ENCODE data around the gene SLC6A18.

DNA sequence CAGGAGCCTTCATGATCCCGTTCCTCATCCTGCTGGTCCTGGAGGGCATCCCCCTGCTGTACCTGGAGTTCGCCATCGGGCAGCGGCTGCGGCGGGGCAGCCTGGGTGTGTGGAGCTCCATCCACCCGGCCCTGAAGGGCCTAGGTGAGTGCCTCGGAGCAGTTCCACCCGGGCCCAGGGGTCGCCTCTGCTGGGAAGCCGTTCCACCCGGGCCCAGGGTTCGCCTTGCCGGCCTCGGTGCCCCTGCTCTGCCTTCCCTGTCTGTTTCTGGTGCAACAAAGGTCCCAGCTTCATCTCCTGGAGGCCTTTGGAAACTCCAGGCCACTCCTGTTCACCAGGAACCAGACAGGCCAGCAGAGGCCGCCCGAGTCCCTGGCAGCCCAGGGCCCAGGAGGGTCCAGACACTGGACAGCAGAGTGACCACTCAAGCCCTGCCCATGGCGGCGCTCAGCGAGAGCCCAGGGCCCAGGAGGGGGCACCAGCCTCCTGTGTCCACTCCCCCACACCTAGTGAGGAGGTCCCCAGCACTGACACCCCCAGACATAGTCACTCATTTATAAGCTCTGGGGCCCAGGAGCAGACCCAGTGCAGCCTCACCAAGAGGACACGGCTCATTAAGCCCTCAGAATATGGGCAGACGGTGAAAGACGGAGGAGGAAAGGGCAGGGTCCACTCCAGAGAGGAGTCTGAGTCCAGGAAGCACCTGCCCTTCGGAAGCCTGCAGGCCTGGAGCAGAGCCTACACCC, 16.3 kb upstream of the SLC6A18 start:
- TF ChIP-seq, protein P1, sequence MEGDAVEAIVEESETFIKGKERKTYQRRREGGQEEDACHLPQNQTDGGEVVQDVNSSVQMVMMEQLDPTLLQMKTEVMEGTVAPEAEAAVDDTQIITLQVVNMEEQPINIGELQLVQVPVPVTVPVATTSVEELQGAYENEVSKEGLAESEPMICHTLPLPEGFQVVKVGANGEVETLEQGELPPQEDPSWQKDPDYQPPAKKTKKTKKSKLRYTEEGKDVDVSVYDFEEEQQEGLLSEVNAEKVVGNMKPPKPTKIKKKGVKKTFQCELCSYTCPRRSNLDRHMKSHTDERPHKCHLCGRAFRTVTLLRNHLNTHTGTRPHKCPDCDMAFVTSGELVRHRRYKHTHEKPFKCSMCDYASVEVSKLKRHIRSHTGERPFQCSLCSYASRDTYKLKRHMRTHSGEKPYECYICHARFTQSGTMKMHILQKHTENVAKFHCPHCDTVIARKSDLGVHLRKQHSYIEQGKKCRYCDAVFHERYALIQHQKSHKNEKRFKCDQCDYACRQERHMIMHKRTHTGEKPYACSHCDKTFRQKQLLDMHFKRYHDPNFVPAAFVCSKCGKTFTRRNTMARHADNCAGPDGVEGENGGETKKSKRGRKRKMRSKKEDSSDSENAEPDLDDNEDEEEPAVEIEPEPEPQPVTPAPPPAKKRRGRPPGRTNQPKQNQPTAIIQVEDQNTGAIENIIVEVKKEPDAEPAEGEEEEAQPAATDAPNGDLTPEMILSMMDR (IDR thresholded peaks at IDR 0.05) = peak in 5 of 6 experiments; percentile 16 to 61 (median 42)
- no peak for TF ChIP-seq POLR2A (IDR thresholded peaks at IDR 0.05)

All from thyroid gland (tissue), 4 donors.